GM06990 (cell line): ENCODE data around the gene C11orf86.
A peak's percentile ranks its signal among the peaks of the same experiment; 100 is the strongest.

Experiments
- DNase-seq: peaks from one replicate; pipeline ENCODE4 v3.0.0-alpha.2; 2011; ENCODE audit not compliant: insufficient read length; ENCODE audit errors: extremely low read depth
- H3K27me3 ChIP-seq: replicated peaks from 2 replicates; pipeline ENCODE4 v1.6.0; 2011; ENCODE audit warnings: low read length; ENCODE audit not compliant: control insufficient read depth, insufficient read depth
- H3K36me3 ChIP-seq: 2 replicates; pipeline ENCODE4 v1.5.1; 2011; ENCODE audit warnings: low read length; ENCODE audit not compliant: control insufficient read depth, insufficient read depth
- H3K4me3 ChIP-seq: replicated peaks from 2 replicates; pipeline ENCODE4 v1.5.1; 2011; ENCODE audit warnings: low read depth, mild to moderate bottlenecking, control low read depth, low read length
- TF ChIP-seq, protein P1 (sequence below): IDR thresholded peaks from 2 replicates; pipeline ENCODE4 v1.5.1; 2011; ENCODE audit warnings: low read length, control low read depth, mild to moderate bottlenecking, inconsistent platforms; ENCODE audit not compliant: insufficient read depth, poor library complexity, severe bottlenecking

The C11orf86 gene

DNA sequence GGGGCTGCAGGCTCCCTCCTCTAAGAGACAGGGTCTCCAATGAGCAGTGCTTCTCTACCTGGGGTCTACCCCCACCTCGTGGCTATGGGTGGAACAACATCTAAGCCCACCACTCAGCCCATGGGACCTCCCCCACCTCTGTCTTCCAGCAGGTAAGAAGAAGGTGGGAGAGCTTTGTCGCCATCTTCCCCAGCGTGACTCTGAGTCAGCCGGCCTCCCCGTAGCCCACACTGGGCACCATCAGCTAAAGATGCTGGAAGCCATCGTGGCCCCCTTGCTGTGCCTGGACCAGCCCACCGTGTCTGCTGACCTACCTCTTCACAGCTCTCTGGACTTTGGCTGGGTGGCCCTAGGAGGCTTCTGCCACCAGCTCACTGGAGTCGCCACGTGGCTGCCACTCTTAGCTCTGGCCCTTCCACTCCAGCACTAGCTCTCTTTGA lies 944 bp downstream of the C11orf86 start:
- Histone ChIP-seq H3K27me3 (no peaks in the 10 kb centered on the region; the same call in 1 of the 2 replicates), H3K4me3 (no peak overlapping the region), H3K36me3 (no peaks in the 10 kb centered on the region)
- TF ChIP-seq, protein P1, sequence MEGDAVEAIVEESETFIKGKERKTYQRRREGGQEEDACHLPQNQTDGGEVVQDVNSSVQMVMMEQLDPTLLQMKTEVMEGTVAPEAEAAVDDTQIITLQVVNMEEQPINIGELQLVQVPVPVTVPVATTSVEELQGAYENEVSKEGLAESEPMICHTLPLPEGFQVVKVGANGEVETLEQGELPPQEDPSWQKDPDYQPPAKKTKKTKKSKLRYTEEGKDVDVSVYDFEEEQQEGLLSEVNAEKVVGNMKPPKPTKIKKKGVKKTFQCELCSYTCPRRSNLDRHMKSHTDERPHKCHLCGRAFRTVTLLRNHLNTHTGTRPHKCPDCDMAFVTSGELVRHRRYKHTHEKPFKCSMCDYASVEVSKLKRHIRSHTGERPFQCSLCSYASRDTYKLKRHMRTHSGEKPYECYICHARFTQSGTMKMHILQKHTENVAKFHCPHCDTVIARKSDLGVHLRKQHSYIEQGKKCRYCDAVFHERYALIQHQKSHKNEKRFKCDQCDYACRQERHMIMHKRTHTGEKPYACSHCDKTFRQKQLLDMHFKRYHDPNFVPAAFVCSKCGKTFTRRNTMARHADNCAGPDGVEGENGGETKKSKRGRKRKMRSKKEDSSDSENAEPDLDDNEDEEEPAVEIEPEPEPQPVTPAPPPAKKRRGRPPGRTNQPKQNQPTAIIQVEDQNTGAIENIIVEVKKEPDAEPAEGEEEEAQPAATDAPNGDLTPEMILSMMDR: peak; percentile 69
- no peak for DNase-seq

DNA sequence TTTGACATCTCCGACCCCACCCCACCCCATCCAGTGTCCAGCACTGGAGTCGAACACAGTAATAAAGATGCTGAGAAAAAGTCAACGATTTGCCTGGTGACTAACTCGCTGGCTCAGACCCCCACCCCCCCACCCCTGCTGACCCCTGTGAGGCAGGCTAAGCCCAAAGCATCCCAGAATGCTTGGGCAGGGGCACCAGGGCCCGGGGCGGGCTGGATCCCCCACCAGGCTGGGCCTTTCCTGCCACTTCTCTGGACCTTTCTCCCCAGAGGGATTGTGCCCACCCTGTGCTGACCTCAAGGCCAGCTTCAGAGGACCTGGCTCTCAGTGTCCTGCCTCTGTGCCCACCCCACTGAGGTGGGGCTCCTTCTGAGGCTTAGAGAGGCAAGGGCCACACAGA lies 1.8 kb downstream of the C11orf86 start:
- no peak overlapping the region for H3K4me3 ChIP-seq
- no peaks in the 10 kb centered on the region; the same call in 1 of the 2 replicates for H3K27me3 ChIP-seq
- TF ChIP-seq, protein P1: no peak
- H3K36me3 ChIP-seq: no peaks in the 10 kb centered on the region
- DNase-seq: no peak

DNA sequence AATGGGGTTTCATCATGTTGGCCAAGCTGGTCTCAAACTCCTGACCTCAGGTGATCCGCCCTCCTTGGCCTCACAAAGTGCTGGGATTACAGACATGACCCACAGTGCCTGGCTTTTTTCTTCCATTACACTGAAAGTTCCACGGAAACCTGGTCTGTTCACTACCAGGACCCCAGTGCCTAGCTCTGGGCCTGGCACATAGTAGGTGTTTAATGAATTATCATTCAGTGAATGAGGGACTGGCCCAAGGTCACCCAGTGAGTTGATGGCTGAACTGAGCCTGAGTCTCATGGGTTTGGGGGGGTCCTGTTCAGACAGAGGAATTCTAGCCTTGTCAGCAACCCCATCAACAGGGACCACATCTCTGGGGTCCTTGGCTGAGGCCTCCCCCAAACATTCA lies 3.1 kb downstream of the C11orf86 start:
- DNase-seq: no peak
- TF ChIP-seq, protein P1: no peak
- Histone ChIP-seq H3K36me3 (no peaks in the 10 kb centered on the region), H3K4me3 (no peak overlapping the region), H3K27me3 (no peaks in the 10 kb centered on the region)

DNA sequence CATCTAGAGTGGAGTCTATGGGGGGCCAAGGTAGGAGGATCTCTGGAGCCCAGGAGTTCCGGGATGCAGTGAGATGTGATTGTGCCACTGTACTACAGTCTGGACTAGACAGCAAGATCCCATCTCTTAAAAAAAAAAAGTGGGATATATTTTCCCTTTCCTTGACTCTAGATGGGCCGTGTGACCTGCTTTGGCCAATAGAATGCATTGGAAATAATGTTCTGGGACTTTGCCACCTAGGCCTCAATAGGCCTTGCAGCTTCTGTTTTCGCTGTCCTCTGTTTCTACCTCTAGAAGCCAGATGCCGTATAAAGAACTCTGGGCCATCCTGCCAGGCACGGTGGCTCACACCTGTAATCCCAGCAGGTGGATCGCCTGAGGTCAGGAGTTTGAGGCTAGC lies 3.6 kb downstream of the C11orf86 start:
- TF ChIP-seq, protein P1: no peak
- Histone ChIP-seq H3K4me3 (no peak overlapping the region), H3K27me3 (no peaks in the 10 kb centered on the region), H3K36me3 (no peaks in the 10 kb centered on the region)
- no peak for DNase-seq

DNA sequence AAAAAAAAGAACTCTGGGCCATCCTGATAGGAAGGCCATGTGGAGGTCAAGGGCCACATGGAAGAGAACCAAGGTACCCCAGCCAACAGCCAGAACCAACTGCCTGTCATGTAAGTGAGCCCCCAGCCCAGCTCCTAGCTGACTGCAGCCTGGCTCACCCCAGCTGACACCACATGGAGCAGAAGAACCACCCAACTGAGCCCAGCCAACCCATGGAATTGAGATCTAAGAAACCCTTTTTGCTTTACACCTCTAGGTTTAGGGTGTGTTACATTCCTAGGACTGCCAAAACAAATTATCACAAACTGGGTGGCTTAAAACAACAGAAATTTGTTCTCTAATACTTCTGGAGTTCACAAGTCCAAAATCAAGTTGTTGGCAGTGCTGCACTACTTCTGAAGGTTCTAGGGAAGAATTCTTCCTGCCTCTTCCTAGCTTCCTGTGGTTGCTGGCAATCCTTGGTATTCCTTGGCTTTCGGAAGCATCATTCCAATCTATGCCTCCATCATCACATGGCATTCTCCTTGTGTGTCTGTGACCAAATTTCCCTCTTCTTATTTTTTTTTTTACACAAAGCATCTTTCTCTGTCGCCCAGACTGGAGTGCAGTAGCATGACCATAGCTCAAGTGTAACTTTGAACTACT lies 4.4 kb downstream of the C11orf86 start:
- no peak for DNase-seq
- Histone ChIP-seq H3K36me3 (no peaks in the 10 kb centered on the region), H3K4me3 (no peak overlapping the region), H3K27me3 (no peaks in the 10 kb centered on the region)
- TF ChIP-seq, protein P1: no peak
